Measurements from ENCODE around the gene MEAK7.
A peak's percentile ranks its signal among the peaks of the same experiment; 100 is the strongest.

Gene MEAK7

GRCh38 chr16:84486551-84487235 is 17.8 kb downstream of the MEAK7 start:
- no peak for DNase-seq

- no peak for DNase-seq
These were observed 18.3 kb downstream of the MEAK7 start for GRCh38 chr16:84486126-84486525.

- DNase-seq = no peak
These were observed 19.0 kb downstream of the MEAK7 start for GRCh38 chr16:84485255-84486010.

GRCh38 chr16:84484579-84485254 is 19.7 kb downstream of the MEAK7 start:
- peak; percentile 40 for DNase-seq

- DNase-seq = no peak
These were observed 20.4 kb downstream of the MEAK7 start for GRCh38 chr16:84483882-84484565.

- no peak for DNase-seq
These were observed 21.2 kb downstream of the MEAK7 start for GRCh38 chr16:84482951-84483881.

GRCh38 chr16:84482001-84482891 is 22.2 kb downstream of the MEAK7 start:
- no peak for DNase-seq

GRCh38 chr16:84481051-84481735 is 23.3 kb downstream of the MEAK7 start:
- no peak for DNase-seq

- no peak for DNase-seq
These were observed 24.6 kb downstream of the MEAK7 start for GRCh38 chr16:84479716-84480450.

- peak; percentile 15 for DNase-seq
These were observed 26.1 kb downstream of the MEAK7 start for GRCh38 chr16:84478172-84478947.

GRCh38 chr16:84477661-84478060 is 26.8 kb downstream of the MEAK7 start:
- no peak for DNase-seq

- DNase-seq = no peak
These were observed 28.1 kb downstream of the MEAK7 start for GRCh38 chr16:84476401-84476800.

- no peak for DNase-seq
These were observed 28.7 kb downstream of the MEAK7 start for GRCh38 chr16:84475643-84476240.

GRCh38 chr16:84471966-84472365 is 32.5 kb downstream of the MEAK7 start:
- no peak for DNase-seq

- no peak for DNase-seq
These were observed 33.1 kb downstream of the MEAK7 start for GRCh38 chr16:84471316-84471715.

GRCh38 chr16:84467709-84468108 is 36.8 kb downstream of the MEAK7 start:
- no peak for DNase-seq

- no peak for DNase-seq
These were observed 37.2 kb downstream of the MEAK7 start for GRCh38 chr16:84467256-84467655.

GRCh38 chr16:84466692-84467091 is 37.8 kb downstream of the MEAK7 start:
- DNase-seq = no peak

Data from fibroblast of skin of scalp (primary cell).